GM19468 (cell line): ENCODE measurements around the gene SULT1A2.
"Not testable (repeated sequence)": the region's sequence is repeated elsewhere in the genome, so short reads cannot be mapped to it uniquely, and the experiment has no call there.

Source experiments
- ATAC-seq: cut with Tn5 transposase; IDR thresholded peaks from one replicate; pipeline ENCODE4 v1.9.1; 2021; ENCODE audit warnings: mild to moderate bottlenecking, moderate library complexity, moderate number of reproducible peaks; ENCODE audit not compliant: unreplicated experiment; ENCODE audit errors: extremely low read depth

Gene SULT1A2

GRCh38 chr16:28596840-28597691 lies at the start of gene SULT1A2:
Gene SULT1A2, minus strand, starts transcription at chr16:28597050. Its CDS starts 1,120 bp downstream, at chr16:28595930.
- ATAC-seq = no peak

GRCh38 chr16:28639959-28640358 lies 43.1 kb upstream of the SULT1A2 start:
- not testable (repeated sequence) for ATAC-seq

- not testable (repeated sequence) for ATAC-seq
These were observed 41.5 kb upstream of the SULT1A2 start for GRCh38 chr16:28638359-28638758.

- not testable (repeated sequence) for ATAC-seq
These were observed 40.9 kb upstream of the SULT1A2 start, which contains the start of gene NPIPB8 for GRCh38 chr16:28637765-28638164. Gene NPIPB8, plus strand, starts transcription at chr16:28638065. Its CDS starts 296 bp downstream, at chr16:28638361.

GRCh38 chr16:28636093-28636823 lies 39.4 kb upstream of the SULT1A2 start:
- ATAC-seq = not testable (repeated sequence)

- ATAC-seq = not testable (repeated sequence)
These were observed 34.1 kb upstream of the SULT1A2 start for GRCh38 chr16:28630905-28631304.

GRCh38 chr16:28623172-28623711 lies 26.4 kb upstream of the SULT1A2 start:
- no peak for ATAC-seq

GRCh38 chr16:28622532-28623171 lies 25.8 kb upstream of the SULT1A2 start:
- ATAC-seq = not testable (repeated sequence)

GRCh38 chr16:28621481-28622155 lies 24.8 kb upstream of the SULT1A2 start:
- ATAC-seq = no peak

GRCh38 chr16:28620316-28620715 lies 23.5 kb upstream of the SULT1A2 start:
- ATAC-seq = not testable (repeated sequence)

GRCh38 chr16:28617874-28618273 lies 21.0 kb upstream of the SULT1A2 start:
- no peak for ATAC-seq

- ATAC-seq = no peak
These were observed 19.8 kb upstream of the SULT1A2 start for GRCh38 chr16:28616636-28617035.

- not testable (repeated sequence) for ATAC-seq
These were observed 19.4 kb upstream of the SULT1A2 start for GRCh38 chr16:28616224-28616577.

- ATAC-seq = not testable (repeated sequence)
These were observed 18.8 kb upstream of the SULT1A2 start for GRCh38 chr16:28615486-28616223.

- not testable (repeated sequence) for ATAC-seq
These were observed 17.7 kb upstream of the SULT1A2 start for GRCh38 chr16:28614561-28614960.

- not testable (repeated sequence) for ATAC-seq
These were observed 17.1 kb upstream of the SULT1A2 start for GRCh38 chr16:28613912-28614311.

GRCh38 chr16:28612359-28613280 lies 15.8 kb upstream of the SULT1A2 start:
- not testable (repeated sequence) for ATAC-seq

GRCh38 chr16:28610595-28611191 lies 13.8 kb upstream of the SULT1A2 start:
- ATAC-seq = no peak
